ENCODE measurements around the gene PTPRM. TPM values are rescaled to one million over a fixed set of nuclear protein-coding genes. Genes with fewer than 3 reads are reported as not detected.

The PTPRM gene
- total RNA-seq, 2 donors from 2014 or later: 53.4 to 64.7 TPM

- intact Hi-C loops (cut with DNase I): no loop called here
- no peak for DNase-seq (ENCODE audit: low spot score)
Observed at GRCh38 chr18:7980136-7980535, 413.0 kb downstream of the PTPRM start.

DNA sequence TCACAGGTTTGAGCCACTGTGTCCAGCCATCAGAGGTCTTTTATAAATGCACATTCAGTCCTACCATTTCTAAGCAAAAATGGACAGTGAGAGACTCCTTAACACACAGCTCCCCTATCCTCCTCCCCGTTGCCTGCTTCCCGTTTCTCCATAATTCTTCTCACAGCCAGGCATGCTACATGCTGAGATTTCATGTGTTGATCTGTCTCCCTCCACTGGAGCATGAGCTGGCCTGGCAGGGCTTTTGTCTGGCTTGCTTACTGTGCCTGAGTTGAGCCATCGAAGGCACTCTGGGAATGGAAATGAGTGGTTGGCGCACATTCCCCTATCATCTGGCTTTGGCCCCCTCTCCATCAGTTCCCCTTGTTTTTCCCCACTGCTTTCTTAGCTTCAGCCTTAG lies 413.5 kb downstream of the PTPRM start:
- peak; percentile 80 for DNase-seq (ENCODE audit: low spot score)
- intact Hi-C loops (cut with DNase I): loop anchor here in 1 of 2 donors (1.0 kb wide), 1 partner anchor 16 kb away; no protein-coding TSS in a partner anchor

DNA sequence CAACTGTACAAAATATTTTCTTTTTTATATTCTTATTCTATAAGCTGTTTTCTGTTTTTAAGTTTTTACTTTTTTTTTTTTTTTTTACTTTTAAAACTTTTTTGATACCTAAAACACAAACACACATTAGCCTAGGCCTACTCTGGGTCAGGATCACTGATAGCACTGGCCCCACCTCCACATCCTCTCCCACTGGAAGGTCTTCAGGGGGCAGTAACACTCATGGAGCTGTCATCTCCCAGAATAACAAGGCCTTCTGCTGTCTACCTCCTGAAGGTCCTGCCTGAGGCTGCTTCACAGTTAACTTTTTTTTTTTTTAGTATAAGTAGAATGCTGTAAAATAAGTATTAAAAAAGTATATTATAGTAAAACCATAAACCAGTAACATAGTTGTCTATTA lies 415.1 kb downstream of the PTPRM start:
- intact Hi-C loops (cut with DNase I): no loop called here
- no peak for DNase-seq (ENCODE audit: low spot score)

GRCh38 chr18:7987284-7987976 lies 420.3 kb downstream of the PTPRM start:
- DNase-seq (ENCODE audit: low spot score): no peak
- intact Hi-C loops (cut with DNase I): no loop called here

DNA sequence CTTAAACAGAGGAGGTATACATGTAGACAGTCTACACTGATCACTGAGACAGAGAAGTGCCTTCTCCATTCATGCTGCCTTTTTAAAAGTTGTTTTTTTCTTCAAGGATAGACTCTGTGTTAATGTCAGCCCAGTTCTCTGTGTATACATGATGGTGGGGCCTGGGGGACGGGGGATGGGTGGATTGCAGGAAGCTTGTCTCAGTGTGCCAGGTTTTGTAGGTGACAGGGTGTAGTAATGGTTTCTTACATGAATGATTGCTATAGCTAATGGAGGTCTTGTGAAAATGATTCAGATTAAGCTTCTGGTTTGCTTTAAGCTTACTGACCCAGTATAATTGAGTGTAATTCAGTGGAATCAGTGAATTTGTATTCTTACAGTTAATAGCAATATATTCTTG lies 423.6 kb downstream of the PTPRM start:
- DNase-seq (ENCODE audit: low spot score): no peak
- intact Hi-C loops (cut with DNase I): no loop called here

- DNase-seq (ENCODE audit: low spot score): no peak
- intact Hi-C loops (cut with DNase I): loop anchor here in 1 of 2 donors (5.0 kb wide), 1 partner anchor 140 kb away; no protein-coding TSS in a partner anchor
Observed at GRCh38 chr18:8001711-8002301, 434.7 kb downstream of the PTPRM start.

GRCh38 chr18:8003878-8004675 lies 437.0 kb downstream of the PTPRM start:
- intact Hi-C loops (cut with DNase I): loop anchor here in 1 of 2 donors (5.0 kb wide), 1 partner anchor 142 kb away; no protein-coding TSS in a partner anchor
- DNase-seq (ENCODE audit: low spot score): no peak

- intact Hi-C loops (cut with DNase I): loop anchor here in 1 of 2 donors (5.0 kb wide), 1 partner anchor 142 kb away; no protein-coding TSS in a partner anchor
Observed at GRCh38 chr18:8004792-8005191, 437.7 kb downstream of the PTPRM start.

DNA sequence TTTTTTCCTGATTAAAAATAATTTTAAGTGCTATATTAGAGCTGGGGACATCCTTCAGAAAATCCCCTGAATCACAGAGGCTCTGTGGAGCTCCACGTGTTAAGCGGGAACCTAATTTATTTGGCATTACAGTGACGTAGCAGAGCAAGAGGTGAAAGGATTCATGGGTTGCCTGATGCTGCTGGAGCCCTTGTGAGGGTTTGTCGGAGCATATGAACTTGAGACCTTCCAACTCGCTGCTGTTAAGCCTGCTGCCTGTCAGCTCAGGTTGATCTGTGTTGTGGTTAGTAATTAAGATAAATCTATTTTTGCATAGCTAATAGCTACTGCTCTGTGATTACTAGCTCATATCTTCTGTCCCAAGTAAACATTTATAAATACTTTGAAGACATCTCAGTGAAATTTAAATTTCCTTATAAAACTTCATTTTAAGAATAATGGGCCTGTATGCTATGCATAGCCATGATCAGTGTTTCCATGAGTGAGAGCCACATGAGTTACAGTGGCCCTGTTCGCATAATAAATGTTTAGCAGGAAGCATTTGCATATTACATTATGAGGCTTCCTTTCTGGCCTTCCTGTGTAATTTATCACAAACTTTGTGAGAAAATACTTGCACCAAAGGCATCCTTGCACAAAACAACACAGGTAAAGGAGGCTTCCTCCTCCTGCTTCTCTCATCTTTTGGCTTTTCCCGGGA lies 438.9 kb downstream of the PTPRM start:
- intact Hi-C loops (cut with DNase I): no loop called here
- no peak for DNase-seq (ENCODE audit: low spot score)

More at GRCh38 chr18:8004792-8005191, 437.7 kb downstream of the PTPRM start:
- no peak for DNase-seq (ENCODE audit: low spot score)

GRCh38 chr18:8006979-8007378 lies 439.9 kb downstream of the PTPRM start:
- DNase-seq (ENCODE audit: low spot score): no peak
- intact Hi-C loops (cut with DNase I): no loop called here

DNA sequence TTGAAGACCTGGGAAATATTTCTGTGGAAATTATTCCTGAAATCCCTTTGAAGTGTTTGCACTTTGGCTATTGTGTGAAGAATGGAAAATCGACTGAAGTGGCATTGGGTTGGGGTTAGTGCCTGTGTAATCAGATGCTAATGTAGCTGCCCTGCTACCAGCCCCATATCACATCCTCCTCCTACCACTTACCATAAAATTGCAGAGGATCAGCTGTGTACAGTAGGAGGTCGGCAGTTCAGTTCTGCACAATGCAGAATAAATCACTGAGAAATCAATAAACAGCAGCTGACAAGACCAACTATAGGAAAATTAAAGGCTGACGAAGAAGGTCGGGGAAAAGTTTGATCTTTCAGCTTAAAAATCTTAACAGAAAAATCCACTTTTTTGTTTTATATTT lies 440.9 kb downstream of the PTPRM start:
- intact Hi-C loops (cut with DNase I): no loop called here
- DNase-seq (ENCODE audit: low spot score): no peak

GRCh38 chr18:8011361-8011760 lies 444.2 kb downstream of the PTPRM start:
- no peak for DNase-seq (ENCODE audit: low spot score)

GRCh38 chr18:8011906-8012305 lies 444.8 kb downstream of the PTPRM start:
- intact Hi-C loops (cut with DNase I): no loop called here
- no peak for DNase-seq (ENCODE audit: low spot score)

More at GRCh38 chr18:8011361-8011760, 444.2 kb downstream of the PTPRM start:
- intact Hi-C loops (cut with DNase I): no loop called here

DNA sequence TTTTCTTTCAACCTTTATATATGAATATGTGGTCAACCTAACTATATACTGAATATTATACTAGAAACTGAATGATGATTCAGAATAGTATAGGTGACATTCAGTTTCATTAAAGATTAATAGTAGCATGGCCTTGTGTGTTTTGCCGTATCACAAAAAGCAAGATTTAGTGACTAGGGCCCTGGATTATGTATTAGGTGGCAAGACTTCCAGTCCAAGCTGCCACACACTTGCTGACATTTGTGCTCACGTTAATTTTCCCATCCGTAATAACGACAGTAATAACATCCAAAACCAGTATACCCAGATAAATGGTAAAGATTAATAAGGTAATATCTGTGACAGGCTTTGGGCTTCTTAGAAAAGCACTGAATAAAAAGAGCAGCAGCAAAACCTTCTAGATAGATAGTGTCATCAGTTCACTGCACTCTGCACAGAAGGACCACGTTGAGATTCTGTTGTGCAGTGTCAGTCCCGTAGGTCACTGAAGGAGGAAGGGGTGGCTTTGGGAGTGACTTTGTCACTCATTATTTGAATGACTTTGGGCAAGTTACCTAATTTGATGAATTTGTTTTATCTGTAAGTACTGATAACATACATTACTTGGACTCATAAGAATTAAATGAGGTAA lies 451.7 kb downstream of the PTPRM start:
- intact Hi-C loops (cut with DNase I): no loop called here
- no peak for DNase-seq (ENCODE audit: low spot score)

DNA sequence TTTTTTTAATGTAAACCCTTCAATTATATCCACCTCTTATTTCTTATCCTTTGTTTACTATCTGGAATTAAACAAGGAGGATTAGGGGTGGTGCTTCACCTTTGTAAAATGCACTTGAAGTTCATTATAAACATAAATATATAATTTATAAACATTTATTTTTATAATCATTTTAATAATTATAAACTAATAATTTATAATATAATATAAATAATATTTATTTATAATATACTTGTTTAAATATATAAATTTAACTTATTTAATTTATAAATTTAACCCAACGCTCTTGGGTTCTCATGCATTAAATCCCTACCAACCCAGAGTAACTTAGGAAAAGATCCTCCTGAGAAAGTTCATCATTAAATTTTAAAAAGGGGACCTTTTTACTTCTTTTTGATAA lies 452.5 kb downstream of the PTPRM start:
- intact Hi-C loops (cut with DNase I): no loop called here

GRCh38 chr18:8020132-8020846 lies 453.2 kb downstream of the PTPRM start:
- intact Hi-C loops (cut with DNase I): no loop called here
- no peak for DNase-seq (ENCODE audit: low spot score)

More for the DNA sequence above, 452.5 kb downstream of the PTPRM start:
- DNase-seq (ENCODE audit: low spot score): no peak

DNA sequence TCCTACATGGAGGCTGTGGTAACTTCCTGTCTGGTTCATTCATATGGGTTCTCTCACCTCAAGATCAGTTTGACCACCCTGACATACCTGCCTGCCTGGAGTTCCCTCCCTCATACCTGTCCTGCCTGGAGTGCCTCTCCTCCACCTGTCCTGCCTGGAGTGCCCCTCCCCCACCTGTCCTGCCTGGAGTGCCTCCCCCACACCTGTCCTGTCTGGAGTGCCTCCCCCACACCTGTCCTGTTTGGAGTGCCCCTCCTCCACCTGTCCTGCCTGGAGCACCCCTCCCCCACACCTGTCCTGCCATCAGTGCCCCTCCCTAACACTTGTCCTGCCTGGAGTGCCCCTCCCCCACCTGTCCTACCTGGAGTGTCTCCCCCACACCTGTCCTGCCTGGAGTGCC lies 461.9 kb downstream of the PTPRM start:
- no peak for DNase-seq (ENCODE audit: low spot score)
- intact Hi-C loops (cut with DNase I): no loop called here

- intact Hi-C loops (cut with DNase I): no loop called here
- DNase-seq (ENCODE audit: low spot score): no peak
Observed at GRCh38 chr18:8029731-8030130, 462.6 kb downstream of the PTPRM start.
